ENCODE results near the gene TEAD4. TPM values are rescaled to one million over a fixed set of nuclear protein-coding genes. Genes with fewer than 3 reads are reported as not detected.

Gene TEAD4
- total RNA-seq, 1 experiment from 2014 or later: 127 TPM

DNA sequence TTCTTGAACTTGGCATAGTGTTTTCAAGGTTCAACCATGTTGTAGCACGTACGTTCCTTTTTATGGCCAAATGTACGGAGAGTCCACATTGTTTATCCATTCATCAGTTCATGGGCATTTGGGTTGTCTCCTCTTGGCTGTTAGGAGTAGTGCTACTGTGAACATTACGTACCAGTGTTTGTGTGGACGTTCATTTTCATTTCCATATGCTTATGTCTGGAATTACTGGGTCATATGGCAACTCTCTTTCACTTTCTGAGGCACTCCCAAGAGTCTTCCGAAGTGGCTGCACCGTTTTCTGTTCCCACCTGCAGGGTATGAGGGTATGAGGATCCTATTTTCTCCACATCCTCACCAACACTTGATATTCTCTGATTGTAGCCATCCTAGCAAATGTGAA, 68.9 kb downstream of the TEAD4 start:
- no peak overlapping the region for H3K4me3 Mint-ChIP-seq

More for the DNA sequence above, 68.9 kb downstream of the TEAD4 start:
- TF ChIP-seq, protein P1, sequence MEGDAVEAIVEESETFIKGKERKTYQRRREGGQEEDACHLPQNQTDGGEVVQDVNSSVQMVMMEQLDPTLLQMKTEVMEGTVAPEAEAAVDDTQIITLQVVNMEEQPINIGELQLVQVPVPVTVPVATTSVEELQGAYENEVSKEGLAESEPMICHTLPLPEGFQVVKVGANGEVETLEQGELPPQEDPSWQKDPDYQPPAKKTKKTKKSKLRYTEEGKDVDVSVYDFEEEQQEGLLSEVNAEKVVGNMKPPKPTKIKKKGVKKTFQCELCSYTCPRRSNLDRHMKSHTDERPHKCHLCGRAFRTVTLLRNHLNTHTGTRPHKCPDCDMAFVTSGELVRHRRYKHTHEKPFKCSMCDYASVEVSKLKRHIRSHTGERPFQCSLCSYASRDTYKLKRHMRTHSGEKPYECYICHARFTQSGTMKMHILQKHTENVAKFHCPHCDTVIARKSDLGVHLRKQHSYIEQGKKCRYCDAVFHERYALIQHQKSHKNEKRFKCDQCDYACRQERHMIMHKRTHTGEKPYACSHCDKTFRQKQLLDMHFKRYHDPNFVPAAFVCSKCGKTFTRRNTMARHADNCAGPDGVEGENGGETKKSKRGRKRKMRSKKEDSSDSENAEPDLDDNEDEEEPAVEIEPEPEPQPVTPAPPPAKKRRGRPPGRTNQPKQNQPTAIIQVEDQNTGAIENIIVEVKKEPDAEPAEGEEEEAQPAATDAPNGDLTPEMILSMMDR (conservative IDR thresholded peaks at IDR 0.05): no peak
- H3K4me1 ChIP-seq (ENCODE audit: insufficient read depth, low read length): no peaks in the 10 kb centered on the region
- no peaks in the 10 kb centered on the region for H3K9me3 ChIP-seq (ENCODE audit: control insufficient read depth, low read depth, low read length)
- no peak overlapping the region for H3K27ac Mint-ChIP-seq
- no peak overlapping the region for H2BK120ac ChIP-seq (ENCODE audit: low read depth, low read length, poor library complexity, severe bottlenecking)
- H3K79me1 ChIP-seq (ENCODE audit: insufficient read depth, low read depth, low read length, poor library complexity, severe bottlenecking): no peaks in the 10 kb centered on the region
- H4K91ac ChIP-seq (ENCODE audit: insufficient read length, low read depth, low read length): no peak overlapping the region
- H3K79me2 ChIP-seq (ENCODE audit: insufficient read depth, low read length): no peaks in the 10 kb centered on the region
- no peaks in the 10 kb centered on the region for H3K27me3 Mint-ChIP-seq (ENCODE audit: low read depth)
- no peak overlapping the region for H3K9ac ChIP-seq (ENCODE audit: extremely low read depth, insufficient read length, low read length)
- H3K23ac ChIP-seq (ENCODE audit: insufficient read length, low read depth, low read length): no peak overlapping the region
- H3K4me2 ChIP-seq (ENCODE audit: insufficient read depth, insufficient read length, low read length): no peak overlapping the region
- H2BK5ac ChIP-seq (ENCODE audit: insufficient read length, low read length): no peak overlapping the region
- no peak overlapping the region for H4K8ac ChIP-seq (replicated peaks; ENCODE audit: insufficient read length, low read depth, low read length)
- no peak overlapping the region for H2BK12ac ChIP-seq (ENCODE audit: insufficient read length, low read depth, low read length)
- no peak overlapping the region for H4K5ac ChIP-seq (ENCODE audit: insufficient read length, low read depth, low read length)
- no peak overlapping the region for H3K14ac ChIP-seq (ENCODE audit: insufficient read depth, low read length)
- H3T11ph ChIP-seq (ENCODE audit: low read length): no peak overlapping the region
- no peak overlapping the region for H2AK5ac ChIP-seq (ENCODE audit: insufficient read length, low read length)
- no peaks in the 10 kb centered on the region for H4K20me1 ChIP-seq (ENCODE audit: control insufficient read depth, insufficient read depth, insufficient read length)
- H3K4me1 Mint-ChIP-seq: 0 out of 4 replicates have a peak, but pooled peaks cover 0 to 3% of the 10 kb centered on the region in 2 experiments
- H2AFZ ChIP-seq (ENCODE audit: low read length): no peak overlapping the region
- no peak for DNase-seq
- H3K4ac ChIP-seq (ENCODE audit: low read depth, low read length): no peak overlapping the region
- WGBS (ENCODE audit: extremely low coverage, insufficient read length, low lambda C conversion rate): no CpG with 5 or more reads among the region's 7 CpGs
- H3K18ac ChIP-seq (ENCODE audit: insufficient read length, low read depth, low read length): no peak overlapping the region
- H3K27ac ChIP-seq (ENCODE audit: insufficient read length, low read depth, low read length): no peak overlapping the region
- no peak overlapping the region for H2BK15ac ChIP-seq (ENCODE audit: low read depth, low read length)
- no peaks in the 10 kb centered on the region for H3K9me3 Mint-ChIP-seq
- H2BK20ac ChIP-seq (ENCODE audit: low read depth, low read length, poor library complexity, severe bottlenecking): no peak overlapping the region
- no peaks in the 10 kb centered on the region for H3K27me3 ChIP-seq (ENCODE audit: insufficient read depth, low read length)
- H3K36me3 Mint-ChIP-seq (ENCODE audit: insufficient read depth in 1 of 3, low read depth in 3 of 3): peaks cover 15 to 83% (median 64%) of the 10 kb centered on the region in 3 experiments; a peak in 6 of 7 replicates
- no peak overlapping the region for H3K56ac ChIP-seq (ENCODE audit: insufficient read length, low read depth, low read length)
- no peaks in the 10 kb centered on the region for H3K23me2 ChIP-seq (ENCODE audit: insufficient read length, low read depth, low read length, poor library complexity, severe bottlenecking)
